HepG2 (cell line): ENCODE measurements around the gene CCDC86. TPM values are rescaled to one million over a fixed set of nuclear protein-coding genes. Genes with fewer than 3 reads are reported as not detected.

Source experiments
- HMG20B ChIP-seq: conservative IDR thresholded peaks from 2 replicates; pipeline ENCODE4 v1.6.1; 2016; ENCODE audit warnings: missing genetic modification reagents, missing compliant biosample characterization
- LCORL ChIP-seq, 2 experiments: fragments of 450-650 bp in 1 of 2; sonication (generic) in 1 of 2; formaldehyde crosslinking in 1 of 2; IDR thresholded peaks; 2 replicates each; pipeline versions ENCODE4 v1.5.0 to v1.6.1; 2017 to 2020; ENCODE audit warnings: antibody characterized with exemption in 1 of 2, missing genetic modification reagents in 1 of 2
- POGZ ChIP-seq: sonication (generic); formaldehyde crosslinking; IDR thresholded peaks from 2 replicates; pipeline ENCODE4 v1.4.0; 2020; ENCODE audit warnings: mild to moderate bottlenecking, missing genetic modification reagents
- SATB2 ChIP-seq: sonication (generic); formaldehyde crosslinking; IDR thresholded peaks from 2 replicates; pipeline ENCODE4 v1.5.0; 2020; ENCODE audit warnings: missing genetic modification reagents
- SRF ChIP-seq: IDR thresholded peaks from 2 replicates; pipeline ENCODE4 v1.6.1; 2011; ENCODE audit warnings: mild to moderate bottlenecking, low read depth, low read length, moderate library complexity
- ZNF496 ChIP-seq: sonication (generic); formaldehyde crosslinking; IDR thresholded peaks from 2 replicates; pipeline ENCODE4 v1.8.1; 2023; ENCODE audit warnings: mild to moderate bottlenecking, moderate library complexity, missing genetic modification reagents; ENCODE audit not compliant: insufficient replicate concordance
- ZNF660 ChIP-seq: sonication (generic); formaldehyde crosslinking; IDR thresholded peaks from 2 replicates; pipeline ENCODE4 v1.5.1; 2020; ENCODE audit warnings: mild to moderate bottlenecking, low read depth, missing genetic modification reagents, borderline replicate concordance
- polyA plus RNA-seq, 8 experiments: library from polyadenylated mRNA; depleted of rRNA in 3 of 8; stranded (reverse) in 7 of 8; unstranded in 1 of 8; fragments of >200 nt; fragmentation: Illumina TruSeq in 4 of 8; extraction: Trizol in 4 of 8; gene quantifications; 2 replicates each; pipeline versions ENCODE4 v1.2.1 to v1.2.3, GENCODE V29; 2011 to 2016; ENCODE audit warnings: low read depth in 4 of 8, missing spikeins in 1 of 8, mixed read lengths in 1 of 8; ENCODE audit not compliant: insufficient read depth in 1 of 8
- total RNA-seq, 5 experiments: library from RNA; depleted of rRNA; stranded (reverse); fragments of >200 nt; fragmentation: Illumina TruSeq; extraction: Trizol; gene quantifications; 2 replicates each; pipeline ENCODE4 v1.2.3, GENCODE V29; 2016; ENCODE audit warnings: low read depth in 1 of 5
- TF ChIP-seq, protein P1 (sequence below): fragments of 450-650 bp; IDR thresholded peaks from 2 replicates; pipeline ENCODE4 v1.6.1; 2017
- TF ChIP-seq, protein P2 (sequence below): sonication (generic); formaldehyde crosslinking; IDR thresholded peaks from 2 replicates; pipeline ENCODE4 v1.5.0; 2020; ENCODE audit warnings: mild to moderate bottlenecking, missing genetic modification reagents, borderline replicate concordance
- TF ChIP-seq, protein P3 (sequence below): sonication (generic); formaldehyde crosslinking; IDR thresholded peaks from 2 replicates; pipeline ENCODE4 v1.4.0; 2020; ENCODE audit warnings: missing genetic modification reagents, borderline replicate concordance
- TF ChIP-seq, protein P4 (sequence below): sonication (generic); formaldehyde crosslinking; IDR thresholded peaks from 2 replicates; pipeline ENCODE4 v1.4.0; 2020; ENCODE audit warnings: missing genetic modification reagents, borderline replicate concordance
- TF ChIP-seq, protein P5 (sequence below): sonication (generic); formaldehyde crosslinking; IDR thresholded peaks from 2 replicates; pipeline ENCODE4 v1.8.1; 2023; ENCODE audit warnings: mild to moderate bottlenecking, inconsistent platforms, moderate library complexity, missing genetic modification reagents, borderline replicate concordance

Gene CCDC86
- total and polyA plus RNA-seq, 2 of the 13 experiments (the other 11 are each of a cell fraction or from before 2014, with no cell fraction given) = 33.8 to 37.6 TPM

DNA sequence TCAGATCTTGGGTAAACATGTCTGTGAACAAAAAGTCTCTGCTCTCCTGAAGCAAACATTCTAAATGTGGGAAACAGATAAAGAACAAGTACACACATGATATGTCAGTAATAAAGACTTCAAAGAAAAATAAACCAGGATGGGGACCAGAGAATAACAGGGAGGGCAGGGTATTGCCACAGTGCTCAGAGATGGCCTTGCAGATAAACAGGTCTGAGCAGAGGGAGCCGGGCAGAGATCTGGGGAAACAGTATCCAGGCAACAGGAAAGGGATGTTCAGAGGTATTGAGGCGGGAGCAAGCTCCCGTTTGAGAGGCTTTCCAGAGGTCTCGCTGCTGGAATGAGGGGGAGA, 2.9 kb downstream of the CCDC86 start (continued):
- TF ChIP-seq ZNF496 (CRISPR knock-in tag) = no peak
- TF ChIP-seq, protein P1, sequence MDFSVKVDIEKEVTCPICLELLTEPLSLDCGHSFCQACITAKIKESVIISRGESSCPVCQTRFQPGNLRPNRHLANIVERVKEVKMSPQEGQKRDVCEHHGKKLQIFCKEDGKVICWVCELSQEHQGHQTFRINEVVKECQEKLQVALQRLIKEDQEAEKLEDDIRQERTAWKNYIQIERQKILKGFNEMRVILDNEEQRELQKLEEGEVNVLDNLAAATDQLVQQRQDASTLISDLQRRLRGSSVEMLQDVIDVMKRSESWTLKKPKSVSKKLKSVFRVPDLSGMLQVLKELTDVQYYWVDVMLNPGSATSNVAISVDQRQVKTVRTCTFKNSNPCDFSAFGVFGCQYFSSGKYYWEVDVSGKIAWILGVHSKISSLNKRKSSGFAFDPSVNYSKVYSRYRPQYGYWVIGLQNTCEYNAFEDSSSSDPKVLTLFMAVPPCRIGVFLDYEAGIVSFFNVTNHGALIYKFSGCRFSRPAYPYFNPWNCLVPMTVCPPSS = no peak
- TF ChIP-seq SRF = no peak
- no peak for TF ChIP-seq POGZ
- TF ChIP-seq LCORL (IDR thresholded peaks at IDR 0.05) = no peak
- no peak for TF ChIP-seq LCORL (CRISPR knock-in tag; IDR thresholded peaks at IDR 0.05)
- no peak; the same call in 1 of the 2 replicates for TF ChIP-seq HMG20B (CRISPR knock-in tag)
- no peak for TF ChIP-seq SATB2 (CRISPR knock-in tag)
- TF ChIP-seq, protein P2, sequence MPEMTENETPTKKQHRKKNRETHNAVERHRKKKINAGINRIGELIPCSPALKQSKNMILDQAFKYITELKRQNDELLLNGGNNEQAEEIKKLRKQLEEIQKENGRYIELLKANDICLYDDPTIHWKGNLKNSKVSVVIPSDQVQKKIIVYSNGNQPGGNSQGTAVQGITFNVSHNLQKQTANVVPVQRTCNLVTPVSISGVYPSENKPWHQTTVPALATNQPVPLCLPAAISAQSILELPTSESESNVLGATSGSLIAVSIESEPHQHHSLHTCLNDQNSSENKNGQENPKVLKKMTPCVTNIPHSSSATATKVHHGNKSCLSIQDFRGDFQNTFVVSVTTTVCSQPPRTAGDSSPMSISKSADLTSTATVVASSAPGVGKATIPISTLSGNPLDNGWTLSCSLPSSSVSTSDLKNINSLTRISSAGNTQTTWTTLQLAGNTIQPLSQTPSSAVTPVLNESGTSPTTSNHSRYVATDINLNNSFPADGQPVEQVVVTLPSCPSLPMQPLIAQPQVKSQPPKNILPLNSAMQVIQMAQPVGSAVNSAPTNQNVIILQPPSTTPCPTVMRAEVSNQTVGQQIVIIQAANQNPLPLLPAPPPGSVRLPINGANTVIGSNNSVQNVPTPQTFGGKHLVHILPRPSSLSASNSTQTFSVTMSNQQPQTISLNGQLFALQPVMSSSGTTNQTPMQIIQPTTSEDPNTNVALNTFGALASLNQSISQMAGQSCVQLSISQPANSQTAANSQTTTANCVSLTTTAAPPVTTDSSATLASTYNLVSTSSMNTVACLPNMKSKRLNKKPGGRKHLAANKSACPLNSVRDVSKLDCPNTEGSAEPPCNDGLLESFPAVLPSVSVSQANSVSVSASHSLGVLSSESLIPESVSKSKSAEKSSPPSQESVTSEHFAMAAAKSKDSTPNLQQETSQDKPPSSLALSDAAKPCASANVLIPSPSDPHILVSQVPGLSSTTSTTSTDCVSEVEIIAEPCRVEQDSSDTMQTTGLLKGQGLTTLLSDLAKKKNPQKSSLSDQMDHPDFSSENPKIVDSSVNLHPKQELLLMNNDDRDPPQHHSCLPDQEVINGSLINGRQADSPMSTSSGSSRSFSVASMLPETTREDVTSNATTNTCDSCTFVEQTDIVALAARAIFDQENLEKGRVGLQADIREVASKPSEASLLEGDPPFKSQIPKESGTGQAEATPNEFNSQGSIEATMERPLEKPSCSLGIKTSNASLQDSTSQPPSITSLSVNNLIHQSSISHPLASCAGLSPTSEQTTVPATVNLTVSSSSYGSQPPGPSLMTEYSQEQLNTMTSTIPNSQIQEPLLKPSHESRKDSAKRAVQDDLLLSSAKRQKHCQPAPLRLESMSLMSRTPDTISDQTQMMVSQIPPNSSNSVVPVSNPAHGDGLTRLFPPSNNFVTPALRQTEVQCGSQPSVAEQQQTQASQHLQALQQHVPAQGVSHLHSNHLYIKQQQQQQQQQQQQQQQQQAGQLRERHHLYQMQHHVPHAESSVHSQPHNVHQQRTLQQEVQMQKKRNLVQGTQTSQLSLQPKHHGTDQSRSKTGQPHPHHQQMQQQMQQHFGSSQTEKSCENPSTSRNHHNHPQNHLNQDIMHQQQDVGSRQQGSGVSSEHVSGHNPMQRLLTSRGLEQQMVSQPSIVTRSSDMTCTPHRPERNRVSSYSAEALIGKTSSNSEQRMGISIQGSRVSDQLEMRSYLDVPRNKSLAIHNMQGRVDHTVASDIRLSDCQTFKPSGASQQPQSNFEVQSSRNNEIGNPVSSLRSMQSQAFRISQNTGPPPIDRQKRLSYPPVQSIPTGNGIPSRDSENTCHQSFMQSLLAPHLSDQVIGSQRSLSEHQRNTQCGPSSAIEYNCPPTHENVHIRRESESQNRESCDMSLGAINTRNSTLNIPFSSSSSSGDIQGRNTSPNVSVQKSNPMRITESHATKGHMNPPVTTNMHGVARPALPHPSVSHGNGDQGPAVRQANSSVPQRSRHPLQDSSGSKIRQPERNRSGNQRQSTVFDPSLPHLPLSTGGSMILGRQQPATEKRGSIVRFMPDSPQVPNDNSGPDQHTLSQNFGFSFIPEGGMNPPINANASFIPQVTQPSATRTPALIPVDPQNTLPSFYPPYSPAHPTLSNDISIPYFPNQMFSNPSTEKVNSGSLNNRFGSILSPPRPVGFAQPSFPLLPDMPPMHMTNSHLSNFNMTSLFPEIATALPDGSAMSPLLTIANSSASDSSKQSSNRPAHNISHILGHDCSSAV (CRISPR knock-in tag) = no peak
- TF ChIP-seq, protein P3, sequence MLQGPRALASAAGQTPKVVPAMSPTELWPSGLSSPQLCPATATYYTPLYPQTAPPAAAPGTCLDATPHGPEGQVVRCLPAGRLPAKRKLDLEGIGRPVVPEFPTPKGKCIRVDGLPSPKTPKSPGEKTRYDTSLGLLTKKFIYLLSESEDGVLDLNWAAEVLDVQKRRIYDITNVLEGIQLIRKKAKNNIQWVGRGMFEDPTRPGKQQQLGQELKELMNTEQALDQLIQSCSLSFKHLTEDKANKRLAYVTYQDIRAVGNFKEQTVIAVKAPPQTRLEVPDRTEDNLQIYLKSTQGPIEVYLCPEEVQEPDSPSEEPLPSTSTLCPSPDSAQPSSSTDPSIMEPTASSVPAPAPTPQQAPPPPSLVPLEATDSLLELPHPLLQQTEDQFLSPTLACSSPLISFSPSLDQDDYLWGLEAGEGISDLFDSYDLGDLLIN = no peak
- TF ChIP-seq, protein P4, sequence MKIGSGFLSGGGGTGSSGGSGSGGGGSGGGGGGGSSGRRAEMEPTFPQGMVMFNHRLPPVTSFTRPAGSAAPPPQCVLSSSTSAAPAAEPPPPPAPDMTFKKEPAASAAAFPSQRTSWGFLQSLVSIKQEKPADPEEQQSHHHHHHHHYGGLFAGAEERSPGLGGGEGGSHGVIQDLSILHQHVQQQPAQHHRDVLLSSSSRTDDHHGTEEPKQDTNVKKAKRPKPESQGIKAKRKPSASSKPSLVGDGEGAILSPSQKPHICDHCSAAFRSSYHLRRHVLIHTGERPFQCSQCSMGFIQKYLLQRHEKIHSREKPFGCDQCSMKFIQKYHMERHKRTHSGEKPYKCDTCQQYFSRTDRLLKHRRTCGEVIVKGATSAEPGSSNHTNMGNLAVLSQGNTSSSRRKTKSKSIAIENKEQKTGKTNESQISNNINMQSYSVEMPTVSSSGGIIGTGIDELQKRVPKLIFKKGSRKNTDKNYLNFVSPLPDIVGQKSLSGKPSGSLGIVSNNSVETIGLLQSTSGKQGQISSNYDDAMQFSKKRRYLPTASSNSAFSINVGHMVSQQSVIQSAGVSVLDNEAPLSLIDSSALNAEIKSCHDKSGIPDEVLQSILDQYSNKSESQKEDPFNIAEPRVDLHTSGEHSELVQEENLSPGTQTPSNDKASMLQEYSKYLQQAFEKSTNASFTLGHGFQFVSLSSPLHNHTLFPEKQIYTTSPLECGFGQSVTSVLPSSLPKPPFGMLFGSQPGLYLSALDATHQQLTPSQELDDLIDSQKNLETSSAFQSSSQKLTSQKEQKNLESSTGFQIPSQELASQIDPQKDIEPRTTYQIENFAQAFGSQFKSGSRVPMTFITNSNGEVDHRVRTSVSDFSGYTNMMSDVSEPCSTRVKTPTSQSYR = no peak
- TF ChIP-seq ZNF660 (CRISPR knock-in tag) = no peak
- TF ChIP-seq, protein P5, sequence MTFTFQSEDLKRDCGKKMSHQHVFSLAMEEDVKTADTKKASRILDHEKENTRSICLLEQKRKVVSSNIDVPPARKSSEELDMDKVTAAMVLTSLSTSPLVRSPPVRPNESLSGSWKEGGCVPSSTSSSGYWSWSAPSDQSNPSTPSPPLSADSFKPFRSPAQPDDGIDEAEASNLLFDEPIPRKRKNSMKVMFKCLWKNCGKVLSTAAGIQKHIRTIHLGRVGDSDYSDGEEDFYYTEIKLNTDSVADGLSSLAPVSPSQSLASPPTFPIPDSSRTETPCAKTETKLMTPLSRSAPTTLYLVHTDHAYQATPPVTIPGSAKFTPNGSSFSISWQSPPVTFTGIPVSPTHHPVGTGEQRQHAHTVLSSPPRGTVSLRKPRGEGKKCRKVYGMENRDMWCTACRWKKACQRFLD (CRISPR knock-in tag) = no peak
